G401.6 (cell line): Measurements from ENCODE around the gene NUTM1.
"Not testable (repeated sequence)": the region's sequence is repeated elsewhere in the genome, so short reads cannot be mapped to it uniquely, and the experiment has no call there.

ENCODE experiments used
- FAIRE-seq: peaks from 2 replicates; lab custom pipeline; 2012; peaks lifted over from hg19 to GRCh38; lab: Jason Lieb, UNC

The NUTM1 gene

GRCh38 chr15:34365836-34366235, 22.7 kb downstream of the NUTM1 start:
- no peak for FAIRE-seq

- FAIRE-seq = no peak
These were observed 23.4 kb downstream of the NUTM1 start for GRCh38 chr15:34366271-34367065.

- FAIRE-seq = no peak
These were observed 24.3 kb downstream of the NUTM1 start, which contains the start of gene LPCAT4 for GRCh38 chr15:34367101-34368081. TSS of gene LPCAT4 (minus strand) at chr15:34367196. CDS start at chr15:34367100, 96 bp downstream.

- FAIRE-seq = no peak
These were observed 27.0 kb downstream of the NUTM1 start for GRCh38 chr15:34370129-34370528.

- FAIRE-seq = no peak
These were observed 27.5 kb downstream of the NUTM1 start for GRCh38 chr15:34370643-34371042.

DNA sequence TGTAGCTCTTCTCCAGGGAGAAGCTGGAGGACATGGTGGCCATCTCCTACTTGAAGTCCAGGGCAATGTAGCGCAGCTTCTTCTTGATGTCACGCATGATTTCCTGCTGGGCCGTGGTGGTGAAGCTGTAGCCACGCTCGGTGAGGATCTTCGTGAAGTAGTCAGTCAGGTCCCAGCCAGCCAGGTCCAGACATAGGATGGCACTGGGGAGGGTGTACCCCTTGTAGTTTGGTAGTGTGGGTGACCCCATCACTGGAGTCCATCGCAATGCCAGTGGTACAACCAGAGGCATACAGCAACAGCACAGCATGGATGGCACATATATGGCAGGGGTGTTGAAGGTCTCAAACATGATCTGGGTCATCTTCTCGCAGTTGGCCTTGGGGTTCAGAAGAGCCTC, 30.8 kb downstream of the NUTM1 start:
- no peak for FAIRE-seq

- FAIRE-seq = no peak
These were observed 31.7 kb downstream of the NUTM1 start for GRCh38 chr15:34374816-34375215.

GRCh38 chr15:34375541-34375940, 32.4 kb downstream of the NUTM1 start:
- FAIRE-seq = not testable (repeated sequence)

DNA sequence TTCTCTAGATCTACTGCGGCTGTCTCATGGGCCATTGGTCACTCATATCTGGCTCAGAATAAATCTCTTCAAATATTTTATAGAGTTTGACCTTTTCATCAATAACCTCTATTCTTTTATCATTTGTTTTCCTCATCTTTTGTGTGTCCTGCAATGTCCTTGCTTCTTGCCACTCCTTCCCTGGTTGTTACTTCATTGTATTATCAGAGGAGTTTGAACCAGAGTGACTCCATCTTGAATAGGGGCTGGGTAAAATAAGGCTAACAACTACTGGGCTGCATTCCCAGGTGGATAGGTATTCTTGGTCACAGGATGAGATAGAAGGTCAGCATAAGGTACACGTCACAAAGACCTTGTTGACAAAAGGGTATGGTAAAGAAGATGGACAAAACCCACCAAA, 33.7 kb downstream of the NUTM1 start:
- no peak for FAIRE-seq

DNA sequence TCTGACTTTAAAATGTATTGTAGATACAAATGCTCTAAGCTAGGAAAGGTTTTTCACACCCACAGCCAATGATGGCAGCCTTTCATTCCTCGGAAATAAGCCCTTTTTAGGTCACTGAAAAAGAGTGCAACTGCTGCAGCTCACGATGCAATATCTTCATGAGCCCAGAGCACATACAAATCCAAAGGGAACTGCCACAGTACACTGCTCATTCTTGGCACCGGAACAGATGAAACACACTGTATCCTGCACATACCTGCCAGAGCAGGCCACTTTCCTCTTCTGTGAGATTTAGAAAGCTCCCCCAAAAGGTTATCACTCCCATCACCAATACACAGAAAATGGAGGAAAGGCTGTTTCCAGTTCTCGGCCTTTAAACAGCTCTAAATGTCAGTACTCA, 37.4 kb downstream of the NUTM1 start:
- not testable (repeated sequence) for FAIRE-seq

GRCh38 chr15:34381829-34382521, 38.9 kb downstream of the NUTM1 start:
- not testable (repeated sequence) for FAIRE-seq

DNA sequence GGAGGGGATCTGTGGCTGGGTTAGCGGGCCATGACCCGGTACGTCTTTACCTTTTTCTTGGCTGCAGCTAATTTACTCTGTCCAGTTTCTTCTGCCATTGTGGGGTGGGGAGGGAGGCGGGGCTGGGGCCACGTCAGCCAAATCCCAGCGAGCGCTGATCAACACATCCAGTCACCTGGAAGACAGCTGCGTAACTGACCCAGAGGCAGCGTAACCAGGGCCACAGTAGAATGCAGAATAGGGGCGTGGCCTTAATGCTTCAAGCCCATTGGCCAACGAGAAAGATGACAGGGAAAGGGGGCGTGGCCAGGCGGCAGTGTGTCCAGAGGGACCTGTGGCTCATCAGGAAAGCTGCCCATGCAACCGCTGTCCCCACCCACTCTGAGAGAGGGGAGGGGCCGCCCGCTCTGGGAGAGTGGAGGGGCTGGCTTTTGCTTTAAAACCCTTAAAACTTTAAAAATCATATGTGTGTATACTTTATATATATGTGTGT, 46.5 kb downstream of the NUTM1 start:
- not testable (repeated sequence) for FAIRE-seq

GRCh38 chr15:34392981-34393380, 49.9 kb downstream of the NUTM1 start:
- FAIRE-seq = not testable (repeated sequence)

DNA sequence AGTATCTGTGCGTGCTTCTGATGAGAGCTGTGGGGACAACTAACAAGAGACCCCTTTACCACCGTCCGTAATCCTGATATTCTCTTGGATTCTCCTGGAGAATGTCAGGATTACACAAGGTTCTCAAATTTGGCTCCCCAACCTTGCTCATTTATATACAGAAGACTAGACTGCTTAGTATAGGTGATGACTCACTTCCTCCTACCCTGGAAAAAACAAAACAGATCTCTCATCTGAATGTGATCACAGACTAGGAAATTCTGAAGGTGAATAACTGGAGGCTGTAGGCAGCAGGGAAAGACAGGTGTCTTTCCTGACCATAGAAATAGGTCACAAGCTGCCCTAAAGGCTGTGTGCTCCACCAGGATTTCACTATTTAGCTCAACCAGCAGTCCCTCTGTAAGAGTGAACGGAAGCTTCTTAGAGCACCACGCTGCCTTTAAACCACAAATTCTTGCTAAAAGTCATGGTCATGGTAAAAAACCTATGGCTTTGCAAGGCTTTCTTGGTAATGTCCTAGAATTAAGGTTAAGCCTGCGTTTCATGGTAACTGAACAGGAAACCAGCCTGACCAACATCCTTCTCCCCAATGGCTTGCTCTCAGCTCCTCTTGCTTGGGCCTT, 54.6 kb downstream of the NUTM1 start:
- FAIRE-seq = not testable (repeated sequence)

DNA sequence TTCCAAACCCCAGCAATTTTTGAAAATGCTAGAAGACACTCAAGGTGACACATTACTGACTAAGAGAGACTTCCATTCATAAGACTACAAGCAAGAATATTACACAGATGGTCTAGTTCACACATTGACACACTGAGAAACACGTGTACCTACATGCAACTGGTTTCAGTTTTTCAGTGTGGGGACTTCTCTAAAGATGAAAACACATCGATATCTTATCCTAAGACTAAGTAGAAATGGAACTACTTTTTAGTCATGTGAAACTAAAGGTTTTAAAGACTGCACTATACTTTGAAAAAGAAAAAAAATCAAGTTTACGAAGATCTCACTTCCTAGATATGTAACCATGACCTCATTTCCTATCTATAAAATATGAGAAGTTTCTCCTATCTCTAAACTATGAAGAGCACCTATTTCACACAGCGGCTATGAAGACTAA, 60.1 kb downstream of the NUTM1 start:
- FAIRE-seq = not testable (repeated sequence)

- FAIRE-seq = not testable (repeated sequence)
These were observed 60.8 kb downstream of the NUTM1 start for GRCh38 chr15:34403899-34404298.
